ENCODE results near the gene NRP2.

DNA sequence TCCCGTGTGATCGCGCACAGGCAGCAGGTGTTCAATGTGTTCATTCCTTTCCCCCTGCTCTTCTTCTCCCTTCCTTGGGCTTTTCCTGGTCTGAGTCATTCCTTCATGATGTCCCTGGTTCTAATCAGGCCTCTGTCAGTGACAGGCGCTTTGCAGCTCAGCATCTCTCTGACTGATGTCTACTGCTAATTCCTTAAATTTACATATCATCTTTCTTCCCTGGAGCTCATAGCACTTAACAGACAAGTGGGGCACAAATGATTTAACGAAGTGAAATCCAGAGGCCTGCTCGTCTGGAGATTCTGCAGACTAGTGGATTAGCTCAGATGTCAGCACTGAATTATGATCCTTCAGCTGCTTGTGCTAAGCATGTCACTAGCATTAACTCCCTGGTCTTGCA lies 77.9 kb downstream of the NRP2 start:
- TF ChIP-seq, protein P1, sequence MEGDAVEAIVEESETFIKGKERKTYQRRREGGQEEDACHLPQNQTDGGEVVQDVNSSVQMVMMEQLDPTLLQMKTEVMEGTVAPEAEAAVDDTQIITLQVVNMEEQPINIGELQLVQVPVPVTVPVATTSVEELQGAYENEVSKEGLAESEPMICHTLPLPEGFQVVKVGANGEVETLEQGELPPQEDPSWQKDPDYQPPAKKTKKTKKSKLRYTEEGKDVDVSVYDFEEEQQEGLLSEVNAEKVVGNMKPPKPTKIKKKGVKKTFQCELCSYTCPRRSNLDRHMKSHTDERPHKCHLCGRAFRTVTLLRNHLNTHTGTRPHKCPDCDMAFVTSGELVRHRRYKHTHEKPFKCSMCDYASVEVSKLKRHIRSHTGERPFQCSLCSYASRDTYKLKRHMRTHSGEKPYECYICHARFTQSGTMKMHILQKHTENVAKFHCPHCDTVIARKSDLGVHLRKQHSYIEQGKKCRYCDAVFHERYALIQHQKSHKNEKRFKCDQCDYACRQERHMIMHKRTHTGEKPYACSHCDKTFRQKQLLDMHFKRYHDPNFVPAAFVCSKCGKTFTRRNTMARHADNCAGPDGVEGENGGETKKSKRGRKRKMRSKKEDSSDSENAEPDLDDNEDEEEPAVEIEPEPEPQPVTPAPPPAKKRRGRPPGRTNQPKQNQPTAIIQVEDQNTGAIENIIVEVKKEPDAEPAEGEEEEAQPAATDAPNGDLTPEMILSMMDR (IDR thresholded peaks at IDR 0.05): no peak
- TF ChIP-seq EZH2 (IDR thresholded peaks at IDR 0.05): no peak
